Stomach (tissue), 9 donors: ENCODE data around the gene SIGLEC9. TPM values are rescaled to one million over a fixed set of nuclear protein-coding genes. Genes with fewer than 3 reads are reported as not detected.

Source experiments
- DNase-seq, 2 donors: peaks; one replicate each; pipeline versions ENCODE4 v3.0.0 to v3.0.0-alpha.2; 2013 to 2019
- H3K27ac ChIP-seq, 5 donors: fragments of 200-600 bp in 4 of 5; sonication (generic) in 4 of 5; one replicate each; pipeline ENCODE4 v1.5.1; 2013 to 2019; ENCODE audit warnings: mild to moderate bottlenecking in 1 of 5, moderate library complexity in 1 of 5
- H3K27me3 ChIP-seq, 3 donors: fragments of 200-600 bp; sonication (generic); one replicate each; pipeline ENCODE4 v1.5.1; 2017 to 2019; ENCODE audit warnings: mixed run types in 1 of 3
- H3K36me3 ChIP-seq, 4 donors: fragments of 200-600 bp; sonication (generic); 1 replicate in 3 of 4; 2 replicates in 1 of 4; pipeline ENCODE4 v1.5.1; 2016 to 2019
- H3K4me1 ChIP-seq, 4 donors: fragments of 200-600 bp; sonication (generic); one replicate each; pipeline ENCODE4 v1.5.1; 2016 to 2019
- H3K4me3 ChIP-seq, 4 donors: fragments of 200-600 bp; sonication (generic) in 3 of 4; one replicate each; pipeline ENCODE4 v1.5.1; 2016 to 2019; ENCODE audit warnings: mild to moderate bottlenecking in 1 of 4
- H3K9me3 ChIP-seq, 4 donors: fragments of 200-600 bp; sonication (generic); one replicate each; pipeline ENCODE4 v1.5.1; 2016 to 2019
- EP300 ChIP-seq: sonication (generic); formaldehyde crosslinking; IDR thresholded peaks from one replicate; pipeline ENCODE4 v1.6.1; 2017; ENCODE audit warnings: antibody characterized with exemption
- POLR2A ChIP-seq, 4 donors: fragments of 450-650 bp; IDR thresholded peaks; one replicate each; pipeline ENCODE4 v1.6.1; 2016; ENCODE audit warnings: antibody characterized with exemption in 4 of 4, control low read depth in 2 of 4, mild to moderate bottlenecking in 1 of 4, moderate library complexity in 1 of 4
- POLR2AphosphoS5 ChIP-seq, 3 donors: sonication (generic); formaldehyde crosslinking; IDR thresholded peaks; one replicate each; pipeline ENCODE4 v1.6.1; 2016; ENCODE audit warnings: antibody characterized with exemption in 3 of 3
- WGBS, 5 donors: extraction: QIAGEN DNeasy Blood & Tissue Kit in 3 of 5; methylation state at CpG; one replicate each; pipeline versions ENCODE4 v1.1.5 to v1.1.7; 2013 to 2018; 5-methylcytosine and 5-hydroxymethylcytosine counted together
- intact Hi-C: fragments of 100-400 bp; cut with DNase I; formaldehyde crosslinking; loops from one replicate; pipeline ENCODE4 v1.15.1; 2023; ENCODE audit warnings: low total_unique reads
- polyA plus RNA-seq, 3 donors: library from polyadenylated mRNA; stranded (reverse); fragments of 200-250 nt; gene quantifications; one replicate each; pipeline ENCODE4 v1.2.3, GENCODE V29; 2013
- total RNA-seq, 5 donors: library from RNA; depleted of rRNA; stranded (reverse); fragments of >200 nt; gene quantifications; one replicate each; pipeline versions ENCODE4 v1.1.0 to v1.2.3, GENCODE V29; 2014 to 2016
- TF ChIP-seq, protein P1 (sequence below), 7 experiments: fragments of 450-650 bp in 4 of 7; fragments of 200-600 bp in 3 of 7; sonication (generic) in 3 of 7; IDR thresholded peaks; one replicate each; pipeline ENCODE4 v1.5.1; 2016 to 2019; ENCODE audit warnings: antibody characterized with exemption in 7 of 7, control low read depth in 2 of 7, mild to moderate bottlenecking in 1 of 7
- donor health status: healthy with polysubstance abuse.
- donor health status: Bipolar disorder and iron deficiency.
- donor health status: healthy.

The SIGLEC9 gene
- total and polyA plus RNA-seq, 8 donors, result 0.61 to 13.9 (median 1.2) TPM; not detected in 1

DNA sequence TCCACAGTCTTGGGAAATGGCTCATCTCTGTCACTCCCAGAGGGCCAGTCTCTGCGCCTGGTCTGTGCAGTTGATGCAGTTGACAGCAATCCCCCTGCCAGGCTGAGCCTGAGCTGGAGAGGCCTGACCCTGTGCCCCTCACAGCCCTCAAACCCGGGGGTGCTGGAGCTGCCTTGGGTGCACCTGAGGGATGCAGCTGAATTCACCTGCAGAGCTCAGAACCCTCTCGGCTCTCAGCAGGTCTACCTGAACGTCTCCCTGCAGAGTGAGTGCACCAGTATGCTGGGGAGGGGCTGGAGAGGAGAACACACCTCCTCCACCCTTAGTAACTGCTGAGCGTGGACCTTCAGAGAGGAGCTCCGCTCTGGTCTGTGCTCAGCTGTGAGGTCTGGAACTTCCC lies 2.3 kb downstream of the SIGLEC9 start:
- TF ChIP-seq, protein P1, sequence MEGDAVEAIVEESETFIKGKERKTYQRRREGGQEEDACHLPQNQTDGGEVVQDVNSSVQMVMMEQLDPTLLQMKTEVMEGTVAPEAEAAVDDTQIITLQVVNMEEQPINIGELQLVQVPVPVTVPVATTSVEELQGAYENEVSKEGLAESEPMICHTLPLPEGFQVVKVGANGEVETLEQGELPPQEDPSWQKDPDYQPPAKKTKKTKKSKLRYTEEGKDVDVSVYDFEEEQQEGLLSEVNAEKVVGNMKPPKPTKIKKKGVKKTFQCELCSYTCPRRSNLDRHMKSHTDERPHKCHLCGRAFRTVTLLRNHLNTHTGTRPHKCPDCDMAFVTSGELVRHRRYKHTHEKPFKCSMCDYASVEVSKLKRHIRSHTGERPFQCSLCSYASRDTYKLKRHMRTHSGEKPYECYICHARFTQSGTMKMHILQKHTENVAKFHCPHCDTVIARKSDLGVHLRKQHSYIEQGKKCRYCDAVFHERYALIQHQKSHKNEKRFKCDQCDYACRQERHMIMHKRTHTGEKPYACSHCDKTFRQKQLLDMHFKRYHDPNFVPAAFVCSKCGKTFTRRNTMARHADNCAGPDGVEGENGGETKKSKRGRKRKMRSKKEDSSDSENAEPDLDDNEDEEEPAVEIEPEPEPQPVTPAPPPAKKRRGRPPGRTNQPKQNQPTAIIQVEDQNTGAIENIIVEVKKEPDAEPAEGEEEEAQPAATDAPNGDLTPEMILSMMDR (IDR thresholded peaks at IDR 0.05), result no peak
- TF ChIP-seq EP300 (no peak), POLR2AphosphoS5 (IDR thresholded peaks at IDR 0.05) (no peak), POLR2A (IDR thresholded peaks at IDR 0.05) (no peak)
- no peak for DNase-seq
- Histone ChIP-seq H3K27me3 (peaks cover 0 to 38% (median 0%) of the 10 kb centered on the region in 3 donors), H3K4me3 (peak overlapping the region in 2 of 4 donors; percentile 33 to 37), H3K9me3 (no peaks in the 10 kb centered on the region), H3K4me1 (peaks cover 4 to 20% (median 9%) of the 10 kb centered on the region in 4 donors), H3K27ac (peak overlapping the region in 2 of 5 donors; percentile 74 to 81), H3K36me3 (no peaks in the 10 kb centered on the region)
- 55 to 79% (median 66%) methylated on average over 5 to 6 of the region's 6 CpGs for WGBS, 5 donors
- intact Hi-C loops, result no loop called here

DNA sequence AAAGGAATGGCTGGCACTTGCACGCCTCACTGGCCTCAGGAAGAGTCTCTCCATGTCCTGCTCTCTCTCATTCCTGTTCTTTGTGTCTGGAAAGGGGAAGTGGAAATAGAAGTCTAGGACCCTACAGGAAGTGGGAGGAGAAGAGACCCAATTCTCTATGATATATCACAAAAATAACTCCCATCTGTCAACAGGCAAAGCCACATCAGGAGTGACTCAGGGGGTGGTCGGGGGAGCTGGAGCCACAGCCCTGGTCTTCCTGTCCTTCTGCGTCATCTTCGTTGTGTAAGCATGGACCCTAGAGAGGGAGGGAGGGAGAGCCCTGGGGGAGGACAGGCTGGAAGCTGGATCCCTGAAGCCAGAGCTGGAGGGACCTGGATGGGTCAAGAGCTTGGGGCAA lies 3.0 kb downstream of the SIGLEC9 start:
- WGBS, 5 donors, result 52 to 78% (median 69%) methylated on average over 4 of the region's 4 CpGs
- no peak for TF ChIP-seq EP300
- TF ChIP-seq POLR2AphosphoS5 (IDR thresholded peaks at IDR 0.05), result peak in 2 of 3 donors; percentile 9 to 22
- TF ChIP-seq POLR2A (IDR thresholded peaks at IDR 0.05), result no peak
- Histone ChIP-seq H3K36me3 (no peaks in the 10 kb centered on the region), H3K27ac (peak overlapping the region in 2 of 5 donors; percentile 25 to 81), H3K27me3 (peaks cover 0 to 36% (median 0%) of the 10 kb centered on the region in 3 donors), H3K4me3 (peak overlapping the region in 1 of 4 donors; percentile 11), H3K4me1 (peaks cover 6 to 27% (median 12%) of the 10 kb centered on the region in 4 donors), H3K9me3 (no peaks in the 10 kb centered on the region)
- intact Hi-C loops, result no loop called here
- DNase-seq, result peak in 1 of 2 donors; percentile 27

DNA sequence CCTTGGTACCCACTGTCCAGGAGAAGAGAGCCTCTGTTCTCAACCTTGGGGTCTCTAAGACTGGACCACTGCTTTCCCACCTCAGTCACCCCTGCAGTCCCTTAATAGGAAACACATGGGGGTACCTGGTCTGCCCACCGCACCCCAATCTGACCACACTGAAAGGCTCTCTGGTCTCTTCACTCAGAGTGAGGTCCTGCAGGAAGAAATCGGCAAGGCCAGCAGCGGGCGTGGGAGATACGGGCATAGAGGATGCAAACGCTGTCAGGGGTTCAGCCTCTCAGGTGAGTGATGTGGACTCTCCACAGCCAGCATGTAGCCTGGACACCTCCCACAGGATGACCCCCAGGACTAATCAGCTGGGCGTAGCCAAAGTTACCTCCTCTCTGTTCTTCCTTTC lies 3.5 kb downstream of the SIGLEC9 start:
- Histone ChIP-seq H3K4me3 (peak overlapping the region in 1 of 4 donors; percentile 11), H3K9me3 (no peaks in the 10 kb centered on the region), H3K4me1 (peaks cover 6 to 27% (median 12%) of the 10 kb centered on the region in 4 donors), H3K36me3 (no peaks in the 10 kb centered on the region), H3K27ac (peak overlapping the region in 2 of 5 donors; percentile 25 to 60), H3K27me3 (peaks cover 0 to 32% (median 0%) of the 10 kb centered on the region in 3 donors)
- intact Hi-C loops, result no loop called here
- TF ChIP-seq EP300, result no peak
- TF ChIP-seq, protein P1 (IDR thresholded peaks at IDR 0.05), result no peak
- TF ChIP-seq POLR2AphosphoS5 (IDR thresholded peaks at IDR 0.05), result no peak
- no peak for TF ChIP-seq POLR2A (IDR thresholded peaks at IDR 0.05)
- DNase-seq, result no peak
- 84 to 95% (median 90%) methylated on average over 7 of the region's 7 CpGs for WGBS, 5 donors

DNA sequence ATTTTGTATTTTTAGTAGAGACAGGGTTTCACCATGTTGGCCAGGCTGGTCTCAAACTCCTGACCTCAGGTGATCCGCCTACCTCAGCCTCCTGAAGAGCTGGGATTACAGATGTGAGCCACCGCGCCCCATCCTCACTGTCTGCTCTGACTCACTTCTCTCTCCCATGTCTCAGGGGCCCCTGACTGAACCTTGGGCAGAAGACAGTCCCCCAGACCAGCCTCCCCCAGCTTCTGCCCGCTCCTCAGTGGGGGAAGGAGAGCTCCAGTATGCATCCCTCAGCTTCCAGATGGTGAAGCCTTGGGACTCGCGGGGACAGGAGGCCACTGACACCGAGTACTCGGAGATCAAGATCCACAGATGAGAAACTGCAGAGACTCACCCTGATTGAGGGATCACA lies 5.0 kb downstream of the SIGLEC9 start:
- no peaks in the 10 kb centered on the region for H3K36me3 ChIP-seq
- 78 to 90% (median 85%) methylated on average over 4 to 8 of the region's 8 CpGs for WGBS, 5 donors
- TF ChIP-seq, protein P1 (IDR thresholded peaks at IDR 0.05), result no peak
- TF ChIP-seq EP300, result no peak
- TF ChIP-seq POLR2A (IDR thresholded peaks at IDR 0.05), result no peak
- H3K9me3 ChIP-seq, result no peaks in the 10 kb centered on the region
- H3K4me3 ChIP-seq, result no peak overlapping the region
- peaks cover 0 to 21% (median 0%) of the 10 kb centered on the region in 3 donors for H3K27me3 ChIP-seq
- no peak overlapping the region for H3K27ac ChIP-seq
- peaks cover 6 to 27% (median 9%) of the 10 kb centered on the region in 4 donors for H3K4me1 ChIP-seq
- intact Hi-C loops, result no loop called here
- DNase-seq, result no peak
